Suprapubic skin (tissue), 4 donors: ENCODE results near the gene FXR2.

Experiments
- CTCF ChIP-seq, 2 donors: fragments of 200-600 bp in 1 of 2; fragments of 450-650 bp in 1 of 2; sonication (generic) in 1 of 2; IDR thresholded peaks; one replicate each; pipeline ENCODE4 v1.5.1; 2016 to 2019; ENCODE audit warnings: antibody characterized with exemption in 2 of 2, mild to moderate bottlenecking in 1 of 2, moderate library complexity in 1 of 2
- EP300 ChIP-seq: sonication (generic); formaldehyde crosslinking; IDR thresholded peaks from one replicate; pipeline ENCODE4 v1.6.1; 2017; ENCODE audit warnings: antibody characterized with exemption
- POLR2A ChIP-seq, 2 donors: fragments of 450-650 bp; IDR thresholded peaks; one replicate each; pipeline ENCODE4 v1.6.1; 2017; ENCODE audit warnings: antibody characterized with exemption in 2 of 2, mild to moderate bottlenecking in 2 of 2, moderate library complexity in 2 of 2
- POLR2AphosphoS5 ChIP-seq, 3 donors: sonication (generic); formaldehyde crosslinking; IDR thresholded peaks; one replicate each; pipeline ENCODE4 v1.6.1; 2017; ENCODE audit warnings: antibody characterized with exemption in 3 of 3

GRCh38 chr17:7561028-7561575 lies 53.6 kb downstream of the FXR2 start:
- TF ChIP-seq POLR2A (IDR thresholded peaks at IDR 0.05): no peak
- TF ChIP-seq CTCF (IDR thresholded peaks at IDR 0.05): peak; percentile 76 to 86
- no peak for TF ChIP-seq EP300
- peak in 1 of 3 donors; percentile 51 for TF ChIP-seq POLR2AphosphoS5 (IDR thresholded peaks at IDR 0.05)
